ENCODE results near the gene MAP4K5.
"Not testable (repeated sequence)": the region's sequence is repeated elsewhere in the genome, so short reads cannot be mapped to it uniquely, and the experiment has no call there.

DNA sequence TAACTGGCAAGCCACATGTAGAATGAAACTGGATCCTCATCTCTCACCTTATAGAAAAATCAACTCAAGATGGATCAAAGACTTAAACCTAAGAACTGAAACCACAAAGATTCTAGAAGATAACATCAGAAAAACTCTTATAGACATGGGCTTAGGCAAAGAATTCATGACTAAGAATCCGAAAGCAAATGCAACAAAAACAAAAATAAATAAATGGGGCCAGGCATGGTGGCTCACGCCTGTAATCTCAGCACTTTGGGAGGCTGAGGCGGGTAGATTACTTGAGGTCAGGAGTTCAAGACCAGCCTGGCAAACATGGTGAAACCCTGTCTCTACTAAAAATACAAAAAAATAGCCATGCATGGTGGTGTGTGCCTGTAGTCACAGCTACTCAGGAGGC lies 20.4 kb upstream of the MAP4K5 start:
- TF ChIP-seq, protein P1, sequence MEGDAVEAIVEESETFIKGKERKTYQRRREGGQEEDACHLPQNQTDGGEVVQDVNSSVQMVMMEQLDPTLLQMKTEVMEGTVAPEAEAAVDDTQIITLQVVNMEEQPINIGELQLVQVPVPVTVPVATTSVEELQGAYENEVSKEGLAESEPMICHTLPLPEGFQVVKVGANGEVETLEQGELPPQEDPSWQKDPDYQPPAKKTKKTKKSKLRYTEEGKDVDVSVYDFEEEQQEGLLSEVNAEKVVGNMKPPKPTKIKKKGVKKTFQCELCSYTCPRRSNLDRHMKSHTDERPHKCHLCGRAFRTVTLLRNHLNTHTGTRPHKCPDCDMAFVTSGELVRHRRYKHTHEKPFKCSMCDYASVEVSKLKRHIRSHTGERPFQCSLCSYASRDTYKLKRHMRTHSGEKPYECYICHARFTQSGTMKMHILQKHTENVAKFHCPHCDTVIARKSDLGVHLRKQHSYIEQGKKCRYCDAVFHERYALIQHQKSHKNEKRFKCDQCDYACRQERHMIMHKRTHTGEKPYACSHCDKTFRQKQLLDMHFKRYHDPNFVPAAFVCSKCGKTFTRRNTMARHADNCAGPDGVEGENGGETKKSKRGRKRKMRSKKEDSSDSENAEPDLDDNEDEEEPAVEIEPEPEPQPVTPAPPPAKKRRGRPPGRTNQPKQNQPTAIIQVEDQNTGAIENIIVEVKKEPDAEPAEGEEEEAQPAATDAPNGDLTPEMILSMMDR (IDR thresholded peaks at IDR 0.05; ENCODE audit: insufficient read depth, low read depth, low read length): not testable (repeated sequence)
- not testable (repeated sequence) for TF ChIP-seq EZH2 (IDR thresholded peaks at IDR 0.05; ENCODE audit: insufficient read depth, low read length)

Data from astrocyte (in vitro differentiated cells and primary cell).